GM12878 (cell line): Measurements from ENCODE around the gene DNAJC13. TPM values are rescaled to one million over a fixed set of nuclear protein-coding genes. Genes with fewer than 3 reads are reported as not detected.

Experiments
- BMI1 ChIP-seq: fragments of 450-650 bp; IDR thresholded peaks from 2 replicates; pipeline ENCODE4 v1.6.1; 2016; ENCODE audit warnings: mild to moderate bottlenecking, moderate library complexity, borderline replicate concordance
- CREM ChIP-seq: IDR thresholded peaks from 2 replicates; pipeline ENCODE4 v1.6.1; 2014; ENCODE audit warnings: antibody characterized with exemption, low read depth
- EGR1 ChIP-seq, 2 experiments: IDR thresholded peaks; 1 replicate in 1 of 2; 2 replicates in 1 of 2; pipeline ENCODE4 v1.6.1; 2011 to 2012; ENCODE audit warnings: low read depth in 2 of 2, low read length in 2 of 2, borderline replicate concordance in 1 of 2, mild to moderate bottlenecking in 1 of 2, moderate library complexity in 1 of 2
- ESRRA ChIP-seq: IDR thresholded peaks from 2 replicates; pipeline ENCODE4 v1.6.1; 2012; ENCODE audit warnings: mild to moderate bottlenecking, low read length, improper control_type of control experiment
- GATAD2B ChIP-seq: fragments of 450-650 bp; conservative IDR thresholded peaks from 2 replicates; pipeline ENCODE4 v1.6.1; 2017; ENCODE audit warnings: low read depth, mild to moderate bottlenecking, moderate library complexity
- HDGF ChIP-seq: fragments of 450-650 bp; IDR thresholded peaks from 2 replicates; pipeline ENCODE4 v1.6.1; 2016; ENCODE audit warnings: antibody characterized with exemption
- JUND ChIP-seq: IDR thresholded peaks from 2 replicates; pipeline ENCODE4 v1.6.1; 2012; ENCODE audit warnings: low read depth, mild to moderate bottlenecking, low read length, improper control_type of control experiment, moderate library complexity
- LARP7 ChIP-seq: fragments of 450-650 bp; IDR thresholded peaks from 2 replicates; pipeline ENCODE4 v1.6.1; 2017; ENCODE audit warnings: mild to moderate bottlenecking
- MTA3 ChIP-seq: IDR thresholded peaks from 2 replicates; pipeline ENCODE4 v1.6.1; 2012; ENCODE audit warnings: low read length, inconsistent platforms, borderline replicate concordance
- MYC ChIP-seq: IDR thresholded peaks from 2 replicates; pipeline ENCODE4 v1.6.1; 2011; ENCODE audit warnings: mild to moderate bottlenecking, low read length, moderate library complexity, inconsistent platforms; ENCODE audit not compliant: insufficient read depth, insufficient replicate concordance, insufficient read length, severe bottlenecking
- NFXL1 ChIP-seq: fragments of 450-650 bp; IDR thresholded peaks from 2 replicates; pipeline ENCODE4 v1.6.1; 2017; ENCODE audit warnings: antibody characterized with exemption, mild to moderate bottlenecking, borderline replicate concordance
- PAX5 ChIP-seq: IDR thresholded peaks from 2 replicates; pipeline ENCODE4 v1.6.1; 2011; ENCODE audit warnings: low read depth, low read length, borderline replicate concordance
- RAD21 ChIP-seq: IDR thresholded peaks from 2 replicates; pipeline ENCODE4 v1.6.1; 2011; ENCODE audit warnings: mild to moderate bottlenecking, low read depth, low read length, moderate library complexity; ENCODE audit not compliant: insufficient read depth
- RAD51 ChIP-seq: fragments of 450-650 bp; IDR thresholded peaks from 2 replicates; pipeline ENCODE4 v1.6.1; 2016; ENCODE audit warnings: moderate library complexity, mild to moderate bottlenecking, inconsistent platforms
- RB1 ChIP-seq: fragments of 450-650 bp; formaldehyde crosslinking; IDR thresholded peaks from 2 replicates; pipeline ENCODE4 v1.6.1; 2017; ENCODE audit warnings: mild to moderate bottlenecking, borderline replicate concordance
- SIN3A ChIP-seq: IDR thresholded peaks from 2 replicates; pipeline ENCODE4 v1.6.1; 2012; ENCODE audit warnings: low read depth, low read length, improper control_type of control experiment
- SP1 ChIP-seq: IDR thresholded peaks from one replicate; pipeline ENCODE4 v1.6.1; 2011; ENCODE audit warnings: low read depth, low read length
- STAT1 ChIP-seq: fragments of 450-650 bp; conservative IDR thresholded peaks from 2 replicates; pipeline ENCODE4 v1.6.1; 2014; ENCODE audit warnings: antibody characterized with exemption, mild to moderate bottlenecking
- TCF12 ChIP-seq: IDR thresholded peaks from 2 replicates; pipeline ENCODE4 v1.6.1; 2011; ENCODE audit warnings: low read depth, mild to moderate bottlenecking, low read length
- TCF7 ChIP-seq: IDR thresholded peaks from 2 replicates; pipeline ENCODE4 v1.6.1; 2014; ENCODE audit warnings: antibody characterized with exemption, borderline replicate concordance
- polyA plus RNA-seq, 11 experiments: library from polyadenylated mRNA; depleted of rRNA in 4 of 11; unstranded in 6 of 11; stranded (reverse) in 5 of 11; fragments of >200 nt; fragmentation: Nextera tagmentation in 4 of 11; fragmentation: Illumina TruSeq in 1 of 11; extraction: Ambion mirVana in 4 of 11; extraction: Trizol in 1 of 11; gene quantifications; 1 replicate in 1 of 11; 2 replicates in 10 of 11; pipeline versions ENCODE4 v1.2.1 to v1.2.3, GENCODE V29; 2011 to 2016; ENCODE audit warnings: inconsistent platforms in 2 of 11, missing spikeins in 2 of 11, low read depth in 1 of 11
- total RNA-seq, 4 experiments: library from RNA; depleted of rRNA in 3 of 4; stranded (reverse); fragments of >200 nt in 3 of 4; fragmentation: Illumina TruSeq in 1 of 4; extraction: Trizol in 1 of 4; gene quantifications; 2 replicates each; pipeline versions ENCODE4 v1.2.1 to v1.2.3, GENCODE V29; 2013 to 2021
- TF ChIP-seq, protein P1 (sequence below): IDR thresholded peaks from 2 replicates; pipeline ENCODE4 v1.6.1; 2011; ENCODE audit warnings: mild to moderate bottlenecking, low read depth, low read length, moderate library complexity; ENCODE audit not compliant: insufficient replicate concordance
- TF ChIP-seq, protein P2 (sequence below): fragments of 450-650 bp; IDR thresholded peaks from 2 replicates; pipeline ENCODE4 v1.6.1; 2016; ENCODE audit warnings: mild to moderate bottlenecking
- TF ChIP-seq, protein P3 (sequence below): fragments of 450-650 bp; IDR thresholded peaks from 2 replicates; pipeline ENCODE4 v1.6.1; 2017; ENCODE audit warnings: borderline replicate concordance
- TF ChIP-seq, protein P4 (sequence below): fragments of 150-350 bp; IDR thresholded peaks from 2 replicates; pipeline ENCODE4 v1.6.1; 2016; ENCODE audit warnings: low read depth, low read length

The DNAJC13 gene
- total and polyA plus RNA-seq, 10 of the 15 experiments (the other 5 are each of a cell fraction or from before 2014, with no cell fraction given), result 8.3 to 33.9 (median 17.0) TPM

DNA sequence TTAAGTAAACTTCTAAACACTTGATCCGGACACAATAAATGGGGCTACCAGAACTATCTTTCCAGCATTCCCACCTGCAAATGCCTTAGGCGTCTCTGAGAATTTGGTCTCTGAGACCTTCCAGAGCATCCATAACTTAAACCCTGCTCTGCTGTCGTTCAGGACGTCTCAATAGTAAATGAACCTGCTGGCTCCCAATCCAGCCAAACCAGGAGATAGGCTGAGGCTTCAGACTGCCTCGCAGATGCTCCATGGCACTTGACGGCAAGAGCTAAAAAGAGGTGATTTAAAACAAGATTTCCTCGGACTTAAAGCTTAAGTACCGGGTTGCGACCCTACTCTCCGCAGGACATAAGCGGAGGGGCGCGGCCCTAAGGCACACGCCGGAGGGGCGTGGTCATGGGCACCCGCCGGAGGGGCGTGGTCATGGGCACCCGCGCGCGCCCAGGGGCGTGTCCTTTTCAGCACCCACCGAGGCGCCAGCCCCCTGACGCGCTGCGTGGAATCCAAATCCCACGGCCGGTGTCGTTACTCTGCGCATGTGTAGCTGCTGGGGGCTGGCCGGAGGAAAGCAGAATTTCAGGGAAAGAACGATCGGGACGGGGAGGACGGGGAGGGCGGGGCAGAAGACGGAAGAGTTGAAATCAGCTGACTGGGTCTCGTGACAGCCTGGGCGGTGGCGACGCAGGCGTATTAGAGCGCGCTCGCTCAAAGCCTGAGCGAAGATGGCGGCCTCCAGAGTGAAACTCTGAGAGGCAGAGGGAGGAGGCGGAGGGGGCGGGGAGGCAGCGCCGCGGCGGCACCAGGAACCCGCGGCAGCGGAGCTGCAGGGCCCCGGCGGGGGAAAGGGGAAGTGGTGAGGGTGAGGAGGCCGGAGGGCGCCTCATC lies at the start of gene DNAJC13 (continued):
- TF ChIP-seq, protein P1, sequence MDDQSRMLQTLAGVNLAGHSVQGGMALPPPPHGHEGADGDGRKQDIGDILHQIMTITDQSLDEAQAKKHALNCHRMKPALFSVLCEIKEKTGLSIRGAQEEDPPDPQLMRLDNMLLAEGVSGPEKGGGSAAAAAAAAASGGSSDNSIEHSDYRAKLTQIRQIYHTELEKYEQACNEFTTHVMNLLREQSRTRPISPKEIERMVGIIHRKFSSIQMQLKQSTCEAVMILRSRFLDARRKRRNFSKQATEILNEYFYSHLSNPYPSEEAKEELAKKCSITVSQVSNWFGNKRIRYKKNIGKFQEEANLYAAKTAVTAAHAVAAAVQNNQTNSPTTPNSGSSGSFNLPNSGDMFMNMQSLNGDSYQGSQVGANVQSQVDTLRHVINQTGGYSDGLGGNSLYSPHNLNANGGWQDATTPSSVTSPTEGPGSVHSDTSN, result no peak
- TF ChIP-seq MTA3, result no peak
- TF ChIP-seq NFXL1, result no peak
- TF ChIP-seq STAT1, result no peak
- no peak for TF ChIP-seq ESRRA
- no peak for TF ChIP-seq SP1
- no peak for TF ChIP-seq RB1
- no peak for TF ChIP-seq JUND
- TF ChIP-seq LARP7, result no peak
- no peak for TF ChIP-seq RAD21
- no peak for TF ChIP-seq GATAD2B
- TF ChIP-seq RAD51, result peak; percentile 99
- peak in 1 of 2 experiments; percentile 71; a peak in 1 of 3 replicates for TF ChIP-seq EGR1 (IDR thresholded peaks at IDR 0.05; ENCODE audit: borderline replicate concordance in 1 of 2, low read depth in 2 of 2, low read length in 2 of 2)
- peak; percentile 70; the same call in 1 of the 2 replicates for TF ChIP-seq SIN3A
- TF ChIP-seq, protein P2, sequence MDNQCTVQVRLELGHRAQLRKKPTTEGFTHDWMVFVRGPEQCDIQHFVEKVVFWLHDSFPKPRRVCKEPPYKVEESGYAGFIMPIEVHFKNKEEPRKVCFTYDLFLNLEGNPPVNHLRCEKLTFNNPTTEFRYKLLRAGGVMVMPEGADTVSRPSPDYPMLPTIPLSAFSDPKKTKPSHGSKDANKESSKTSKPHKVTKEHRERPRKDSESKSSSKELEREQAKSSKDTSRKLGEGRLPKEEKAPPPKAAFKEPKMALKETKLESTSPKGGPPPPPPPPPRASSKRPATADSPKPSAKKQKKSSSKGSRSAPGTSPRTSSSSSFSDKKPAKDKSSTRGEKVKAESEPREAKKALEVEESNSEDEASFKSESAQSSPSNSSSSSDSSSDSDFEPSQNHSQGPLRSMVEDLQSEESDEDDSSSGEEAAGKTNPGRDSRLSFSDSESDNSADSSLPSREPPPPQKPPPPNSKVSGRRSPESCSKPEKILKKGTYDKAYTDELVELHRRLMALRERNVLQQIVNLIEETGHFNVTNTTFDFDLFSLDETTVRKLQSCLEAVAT, result no peak
- TF ChIP-seq TCF7, result no peak
- TF ChIP-seq TCF12, result 0 out of 2 replicates have a peak, but pooled peaks have one; percentile 40
- TF ChIP-seq CREM, result no peak
- TF ChIP-seq, protein P3, sequence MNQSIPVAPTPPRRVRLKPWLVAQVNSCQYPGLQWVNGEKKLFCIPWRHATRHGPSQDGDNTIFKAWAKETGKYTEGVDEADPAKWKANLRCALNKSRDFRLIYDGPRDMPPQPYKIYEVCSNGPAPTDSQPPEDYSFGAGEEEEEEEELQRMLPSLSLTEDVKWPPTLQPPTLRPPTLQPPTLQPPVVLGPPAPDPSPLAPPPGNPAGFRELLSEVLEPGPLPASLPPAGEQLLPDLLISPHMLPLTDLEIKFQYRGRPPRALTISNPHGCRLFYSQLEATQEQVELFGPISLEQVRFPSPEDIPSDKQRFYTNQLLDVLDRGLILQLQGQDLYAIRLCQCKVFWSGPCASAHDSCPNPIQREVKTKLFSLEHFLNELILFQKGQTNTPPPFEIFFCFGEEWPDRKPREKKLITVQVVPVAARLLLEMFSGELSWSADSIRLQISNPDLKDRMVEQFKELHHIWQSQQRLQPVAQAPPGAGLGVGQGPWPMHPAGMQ, result no peak
- TF ChIP-seq BMI1, result no peak
- peak; percentile 23 for TF ChIP-seq MYC
- peak; percentile 52 for TF ChIP-seq HDGF
- 0 out of 2 replicates have a peak, but pooled peaks have one; percentile 9 for TF ChIP-seq PAX5
- TF ChIP-seq, protein P4, sequence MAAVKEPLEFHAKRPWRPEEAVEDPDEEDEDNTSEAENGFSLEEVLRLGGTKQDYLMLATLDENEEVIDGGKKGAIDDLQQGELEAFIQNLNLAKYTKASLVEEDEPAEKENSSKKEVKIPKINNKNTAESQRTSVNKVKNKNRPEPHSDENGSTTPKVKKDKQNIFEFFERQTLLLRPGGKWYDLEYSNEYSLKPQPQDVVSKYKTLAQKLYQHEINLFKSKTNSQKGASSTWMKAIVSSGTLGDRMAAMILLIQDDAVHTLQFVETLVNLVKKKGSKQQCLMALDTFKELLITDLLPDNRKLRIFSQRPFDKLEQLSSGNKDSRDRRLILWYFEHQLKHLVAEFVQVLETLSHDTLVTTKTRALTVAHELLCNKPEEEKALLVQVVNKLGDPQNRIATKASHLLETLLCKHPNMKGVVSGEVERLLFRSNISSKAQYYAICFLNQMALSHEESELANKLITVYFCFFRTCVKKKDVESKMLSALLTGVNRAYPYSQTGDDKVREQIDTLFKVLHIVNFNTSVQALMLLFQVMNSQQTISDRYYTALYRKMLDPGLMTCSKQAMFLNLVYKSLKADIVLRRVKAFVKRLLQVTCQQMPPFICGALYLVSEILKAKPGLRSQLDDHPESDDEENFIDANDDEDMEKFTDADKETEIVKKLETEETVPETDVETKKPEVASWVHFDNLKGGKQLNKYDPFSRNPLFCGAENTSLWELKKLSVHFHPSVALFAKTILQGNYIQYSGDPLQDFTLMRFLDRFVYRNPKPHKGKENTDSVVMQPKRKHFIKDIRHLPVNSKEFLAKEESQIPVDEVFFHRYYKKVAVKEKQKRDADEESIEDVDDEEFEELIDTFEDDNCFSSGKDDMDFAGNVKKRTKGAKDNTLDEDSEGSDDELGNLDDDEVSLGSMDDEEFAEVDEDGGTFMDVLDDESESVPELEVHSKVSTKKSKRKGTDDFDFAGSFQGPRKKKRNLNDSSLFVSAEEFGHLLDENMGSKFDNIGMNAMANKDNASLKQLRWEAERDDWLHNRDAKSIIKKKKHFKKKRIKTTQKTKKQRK, result no peak
